Stimulated activated CD4-positive, alpha-beta T cell treated with anti-CD3 and anti-CD28 coated beads, TNF-alpha, amount 100 ng/mL, for 4 hours (primary cell): ENCODE measurements around the gene DUSP15.
"Not testable (repeated sequence)": the region's sequence is repeated elsewhere in the genome, so short reads cannot be mapped to it uniquely, and the experiment has no call there.

Experiments used
- DNase-seq, 3 experiments: peaks; one replicate each; pipeline ENCODE4 v3.0.0-alpha.2; 2020; ENCODE audit warnings: low read depth in 3 of 3

DUSP15 gene

GRCh38 chr20:31822421-31823330 is 47.7 kb downstream of the DUSP15 start:
- DNase-seq = peak; percentile 49 to 73 (median 61)

- no peak for DNase-seq
Observed at GRCh38 chr20:31821427-31821826, 48.9 kb downstream of the DUSP15 start.

GRCh38 chr20:31820228-31820627 is 50.1 kb downstream of the DUSP15 start:
- no peak for DNase-seq

GRCh38 chr20:31819083-31819784 is 51.1 kb downstream of the DUSP15 start, which contains the start of gene MYLK2:
MYLK2 (plus strand) TSS chr20:31819356; CDS start chr20:31819581, 225 bp downstream.
- DNase-seq = no peak

- DNase-seq = no peak
Observed at GRCh38 chr20:31818376-31818908, 51.9 kb downstream of the DUSP15 start.

- no peak for DNase-seq
Observed at GRCh38 chr20:31817461-31817860, 52.9 kb downstream of the DUSP15 start.

GRCh38 chr20:31816221-31816620 is 54.1 kb downstream of the DUSP15 start:
- no peak for DNase-seq

- no peak for DNase-seq
Observed at GRCh38 chr20:31815408-31816188, 54.7 kb downstream of the DUSP15 start.

GRCh38 chr20:31814142-31814541 is 56.2 kb downstream of the DUSP15 start:
- not testable (repeated sequence) for DNase-seq

GRCh38 chr20:31813611-31814010 is 56.7 kb downstream of the DUSP15 start:
- no peak for DNase-seq

- DNase-seq = no peak
Observed at GRCh38 chr20:31811796-31812728, 58.3 kb downstream of the DUSP15 start.

- DNase-seq = no peak
Observed at GRCh38 chr20:31811198-31811597, 59.1 kb downstream of the DUSP15 start.
